COLO668 (cell line): ENCODE results near the gene EXOC3L1.
A peak's percentile ranks its signal among the peaks of the same experiment; 100 is the strongest.

ENCODE experiments used
- DNase-seq: peaks from one replicate; lab custom pipeline; 2025; ENCODE audit not compliant: unreplicated experiment; lab: John Stamatoyannopoulos, UW

The EXOC3L1 gene, protein sequence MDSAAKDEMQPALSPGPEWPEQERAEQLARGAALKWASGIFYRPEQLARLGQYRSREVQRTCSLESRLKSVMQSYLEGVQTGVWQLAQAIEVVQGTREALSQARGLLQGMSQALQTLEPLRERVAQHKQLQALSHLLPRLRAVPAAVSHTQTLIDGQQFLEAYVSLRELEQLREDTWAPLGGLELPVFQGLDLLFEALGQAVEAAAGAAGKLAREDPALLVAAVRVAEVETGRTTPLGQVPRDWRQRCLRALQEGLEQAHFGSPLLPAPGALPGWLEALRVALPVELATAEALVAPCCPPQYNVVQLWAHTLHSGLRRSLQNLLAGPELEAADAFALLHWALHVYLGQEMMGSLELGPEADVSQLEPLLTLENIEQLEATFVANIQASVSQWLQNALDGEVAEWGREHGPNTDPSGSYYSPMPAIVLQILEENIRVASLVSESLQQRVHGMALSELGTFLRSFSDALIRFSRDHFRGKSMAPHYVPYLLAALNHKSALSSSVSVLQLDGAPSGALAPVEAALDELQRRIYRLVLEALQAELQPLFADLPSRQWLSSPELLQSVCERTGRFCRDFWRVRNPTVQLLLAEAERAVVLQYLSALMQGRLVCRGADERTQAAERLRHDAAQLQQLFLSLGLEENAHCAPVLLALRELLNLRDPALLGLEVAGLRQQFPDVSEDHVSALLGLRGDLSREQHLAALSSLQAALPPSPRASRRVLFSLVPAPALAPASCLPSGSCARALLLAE

DNA sequence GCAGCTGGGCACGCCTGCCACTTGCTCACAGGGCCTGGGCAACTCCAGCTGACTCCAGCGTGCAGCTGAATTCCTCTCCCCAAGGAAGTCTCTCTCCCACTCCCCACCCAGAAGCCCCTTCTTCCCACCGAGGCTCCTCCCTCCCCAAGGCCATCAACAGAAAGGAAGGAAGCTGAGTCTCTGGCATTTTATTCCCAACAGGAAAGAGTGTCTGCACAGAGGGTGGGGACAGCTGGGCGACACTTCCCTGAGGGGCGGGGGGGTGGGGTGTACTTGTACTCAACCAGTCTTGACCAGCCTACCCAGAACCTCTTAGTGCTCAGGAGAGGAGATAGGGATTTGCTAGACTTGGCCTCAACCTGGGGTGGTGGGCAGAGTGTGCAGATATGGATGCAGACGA lies at the start of gene EXOC3L1:
Gene EXOC3L1, minus strand, starts transcription at position 96 of the 400 bp plus-strand sequence. CDS start 460 bp downstream, outside the sequence.
- DNase-seq = peak; percentile 42

DNA sequence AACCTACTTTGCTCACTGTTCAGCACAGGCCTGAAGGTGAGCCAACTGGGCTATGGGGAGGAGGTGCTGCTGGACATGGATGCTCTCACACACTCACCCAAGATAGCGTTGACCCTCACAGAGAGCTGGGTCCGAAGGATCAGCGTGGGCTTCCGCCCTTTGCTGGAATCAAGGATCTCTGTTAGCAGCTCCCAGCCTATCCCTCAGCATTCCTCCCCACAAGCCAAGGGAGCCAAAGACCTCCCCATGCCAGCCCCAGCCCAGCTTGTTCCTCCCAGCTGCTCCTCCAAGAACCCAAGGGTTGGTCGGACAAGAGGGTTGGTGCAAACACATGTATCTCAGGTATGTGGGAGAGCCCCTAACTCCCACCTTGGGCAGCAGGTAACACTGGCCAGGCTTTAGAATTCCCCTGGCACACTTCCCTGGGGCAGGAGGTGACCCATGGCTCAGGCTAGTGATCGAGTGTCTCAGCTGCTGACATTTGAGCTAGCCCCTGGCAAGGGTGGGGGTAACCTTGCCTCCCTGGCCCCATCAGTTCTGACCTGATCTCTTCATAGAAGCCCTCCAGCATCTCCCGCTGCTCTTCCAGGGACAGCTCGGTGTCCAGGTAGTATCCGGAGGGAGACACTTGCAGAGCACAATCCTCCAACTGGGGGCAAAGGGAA lies 49.0 kb upstream of the EXOC3L1 start:
- DNase-seq = no peak

DNA sequence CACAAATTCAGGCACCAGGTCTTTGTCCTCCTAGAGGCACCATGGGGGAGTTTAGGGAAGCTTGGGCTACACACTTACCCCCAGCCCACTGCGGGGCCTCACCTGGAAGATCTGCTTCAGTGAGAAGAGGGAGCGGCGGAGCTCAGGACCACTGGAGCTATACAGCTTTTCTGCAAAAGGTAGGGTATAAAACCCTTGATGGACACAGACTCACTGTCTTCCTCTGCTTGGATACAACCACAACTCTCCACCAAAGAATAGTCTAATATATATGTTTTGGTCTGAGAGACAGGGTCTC lies 48.3 kb upstream of the EXOC3L1 start:
- no peak for DNase-seq

DNA sequence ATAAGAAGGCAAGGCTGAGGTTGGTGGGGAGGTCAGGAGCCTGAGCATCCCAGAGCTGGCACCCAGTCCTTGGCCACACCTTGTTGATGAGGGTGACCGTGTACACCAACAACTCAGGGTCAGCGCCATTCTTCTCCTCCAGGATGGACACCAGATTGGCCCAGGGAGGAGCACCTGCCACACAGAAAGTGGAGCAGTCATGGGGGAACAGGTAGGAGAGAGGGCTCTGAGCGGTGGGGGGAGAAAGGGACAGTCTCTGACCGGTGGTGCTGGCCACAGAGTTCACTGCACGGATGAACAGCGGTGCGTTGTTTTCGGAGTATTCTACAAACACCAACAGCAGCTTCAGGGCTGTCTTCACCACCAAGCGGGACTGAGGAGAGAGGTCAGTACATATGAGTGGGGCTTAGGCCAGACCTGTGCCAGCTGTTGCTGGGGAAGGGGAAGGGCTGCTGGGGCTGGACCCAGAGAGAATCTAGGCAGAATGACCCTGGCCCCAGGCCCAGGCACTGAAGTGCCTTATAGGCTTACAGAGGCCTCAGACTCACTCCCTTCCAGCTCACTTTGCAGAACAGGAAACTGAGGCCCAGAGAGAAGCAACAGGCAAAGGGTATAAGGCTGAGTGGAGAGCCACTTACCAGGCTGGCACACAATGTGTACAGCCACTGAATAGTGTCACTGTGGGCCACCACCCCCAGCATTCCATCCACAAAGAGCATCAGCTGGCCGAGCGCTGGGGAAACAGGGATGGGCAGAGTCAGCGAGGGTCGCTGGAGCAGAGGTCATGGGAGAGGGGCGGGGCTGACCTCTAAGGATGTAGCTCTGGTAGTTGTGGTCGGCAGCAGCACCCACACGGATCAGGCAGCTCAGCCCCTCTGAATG lies 47.7 kb upstream of the EXOC3L1 start:
- DNase-seq = no peak

DNA sequence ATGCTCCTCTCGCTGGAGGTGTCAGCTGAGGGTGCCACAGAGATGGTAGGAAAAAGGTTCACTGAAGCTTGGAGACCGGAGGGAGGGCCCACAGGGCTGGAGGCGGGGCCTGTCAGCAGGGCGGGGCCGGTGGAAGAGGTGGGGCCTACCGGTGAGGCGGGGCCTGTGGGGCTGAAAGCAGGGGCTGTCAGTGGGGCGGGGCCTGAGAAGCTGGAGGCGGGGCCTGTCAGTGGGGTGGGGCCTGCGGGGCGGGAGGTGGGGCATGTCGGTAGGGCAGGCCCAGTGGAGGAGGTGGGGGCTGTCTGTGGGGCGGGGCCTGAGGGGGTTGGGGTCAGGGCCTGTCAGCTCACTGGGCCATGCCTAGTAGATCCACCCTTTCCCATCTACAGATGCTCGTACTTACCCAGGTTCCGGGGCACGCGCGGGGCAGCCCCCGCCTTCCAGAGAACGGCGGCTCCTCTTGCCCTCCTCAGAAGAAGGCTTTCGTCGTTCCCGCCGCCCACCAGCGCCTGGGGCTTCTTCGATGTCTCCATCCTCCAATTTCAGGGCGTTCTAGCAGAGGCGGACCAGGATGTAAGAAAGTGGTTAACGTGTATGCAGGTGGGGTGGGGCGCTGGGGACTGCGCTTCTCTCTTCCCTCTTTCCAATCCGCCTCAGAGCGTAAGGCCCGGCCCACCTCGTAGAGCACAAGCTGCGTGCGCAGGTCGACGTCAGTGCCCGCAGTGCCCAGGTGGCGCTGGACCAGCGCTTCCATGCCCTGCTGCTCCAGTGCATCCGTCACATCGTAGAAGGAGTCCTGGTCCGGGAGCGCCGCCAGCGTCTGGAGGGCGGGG lies 46.8 kb upstream of the EXOC3L1 start:
- peak; percentile 53 for DNase-seq

DNA sequence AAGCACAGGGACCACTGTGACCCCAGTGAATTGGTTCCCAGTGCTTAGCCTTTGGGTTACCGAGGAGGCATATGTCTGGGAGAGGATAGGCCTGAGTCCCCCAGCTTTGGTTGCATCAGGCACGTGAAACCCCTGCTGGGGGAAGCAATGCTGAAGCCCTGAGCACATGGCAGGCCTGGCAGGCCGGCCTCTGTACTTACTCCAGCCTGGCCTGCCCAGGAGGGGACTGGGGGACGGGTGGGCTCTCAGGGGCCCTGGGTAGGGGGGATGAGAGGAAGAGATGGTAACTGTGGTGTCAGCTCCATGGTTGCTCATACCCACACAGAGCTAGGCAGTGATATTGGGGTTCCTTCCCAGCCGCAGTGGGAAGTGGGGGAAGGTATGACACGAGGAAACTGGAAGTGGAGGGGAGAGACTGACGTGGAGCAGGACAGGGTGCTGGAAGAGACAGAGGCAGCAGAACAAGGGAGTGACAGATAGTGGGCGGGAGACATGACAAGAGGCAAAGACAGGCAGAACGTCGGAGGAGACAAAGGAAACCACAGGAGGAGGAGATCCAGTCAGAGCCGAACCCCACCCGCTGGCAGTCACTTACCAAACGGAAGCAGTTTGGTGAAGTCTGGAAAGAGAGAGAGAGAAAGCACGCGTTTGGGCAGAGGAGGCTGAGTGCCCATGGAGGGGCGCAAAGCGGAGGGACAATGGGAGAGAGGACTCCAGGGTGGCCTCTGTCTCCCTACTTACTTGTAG lies 46.1 kb upstream of the EXOC3L1 start:
- no peak for DNase-seq

DNA sequence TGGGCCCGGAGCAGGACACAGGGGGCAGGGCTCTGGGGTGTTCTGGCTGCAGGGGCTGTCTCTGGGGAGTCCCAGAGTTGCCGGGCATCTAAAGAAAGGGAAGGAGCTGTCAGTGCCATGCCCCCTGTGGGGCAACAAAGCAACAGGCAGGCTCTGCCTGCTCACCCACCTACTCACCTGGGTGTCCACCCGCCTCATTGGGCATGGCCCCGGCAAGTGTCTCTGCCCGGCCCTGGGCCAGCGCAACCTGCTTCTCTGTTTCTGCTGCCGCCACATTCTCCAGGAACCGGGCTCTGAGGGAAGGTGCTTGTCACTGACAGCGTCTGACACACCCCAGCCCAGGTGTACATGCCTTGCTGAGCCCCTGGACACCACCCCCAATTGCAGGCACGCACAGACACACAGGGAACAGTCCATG lies 44.3 kb upstream of the EXOC3L1 start:
- no peak for DNase-seq

DNA sequence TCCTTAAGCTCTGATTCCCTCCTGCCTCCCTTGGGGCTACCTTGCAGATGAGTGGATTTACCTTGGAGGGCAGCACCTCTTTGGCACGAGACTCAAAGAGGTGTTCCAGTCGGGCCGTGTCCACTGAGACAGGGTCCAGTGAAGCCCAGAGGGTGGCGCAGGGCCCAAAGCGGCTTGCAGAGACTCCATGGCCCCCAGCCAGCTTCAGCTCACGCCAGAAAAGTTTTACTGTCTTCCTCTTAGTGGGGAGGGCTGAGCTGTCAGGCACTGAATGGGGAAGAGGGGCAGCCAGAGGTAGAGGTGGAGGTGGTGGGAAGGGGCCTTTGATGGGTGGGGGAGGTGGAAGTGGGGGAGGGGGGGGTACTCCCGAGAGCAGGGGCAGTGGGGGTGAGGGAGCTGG lies 43.7 kb upstream of the EXOC3L1 start:
- no peak for DNase-seq

DNA sequence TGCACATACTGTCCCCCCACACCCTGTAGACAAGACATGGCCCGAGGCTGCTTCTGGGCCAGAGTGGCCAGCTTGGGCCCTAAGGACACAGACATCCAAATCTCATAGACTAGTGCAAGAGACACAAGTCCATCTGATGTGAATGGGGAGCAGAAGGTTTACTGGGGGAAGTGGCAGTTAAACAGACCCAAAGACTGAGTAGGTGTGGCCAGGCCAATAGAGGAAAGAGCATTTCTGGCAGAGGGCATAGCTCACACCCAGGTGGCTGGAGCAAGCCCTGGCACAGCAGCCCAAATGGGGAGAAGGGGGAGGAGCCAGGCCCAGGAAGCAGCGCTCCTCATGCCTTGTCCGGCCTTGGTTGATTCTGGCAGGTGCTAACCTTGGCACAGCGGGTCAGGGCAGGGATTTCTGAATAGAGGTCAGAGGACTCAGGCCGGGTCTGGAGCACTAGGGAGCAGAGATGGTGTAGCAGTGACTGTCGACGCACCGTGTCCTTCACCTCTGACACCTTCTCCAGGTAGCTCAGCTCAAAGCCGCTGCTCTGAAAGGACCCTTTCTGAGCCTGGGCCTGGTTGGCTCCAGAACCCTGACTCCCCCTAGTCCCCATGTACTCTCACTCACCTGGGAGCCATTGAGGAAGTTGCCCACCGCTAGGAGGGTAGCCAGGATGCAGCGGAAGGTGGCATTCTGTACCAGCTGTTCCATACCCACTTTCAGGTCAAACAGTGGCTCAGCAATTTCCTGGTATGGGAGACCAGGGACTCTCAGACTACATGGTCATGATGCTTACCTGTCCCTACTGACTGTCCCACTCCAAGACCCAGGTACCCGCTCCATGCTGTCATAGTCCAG lies 41.1 kb upstream of the EXOC3L1 start:
- no peak for DNase-seq

DNA sequence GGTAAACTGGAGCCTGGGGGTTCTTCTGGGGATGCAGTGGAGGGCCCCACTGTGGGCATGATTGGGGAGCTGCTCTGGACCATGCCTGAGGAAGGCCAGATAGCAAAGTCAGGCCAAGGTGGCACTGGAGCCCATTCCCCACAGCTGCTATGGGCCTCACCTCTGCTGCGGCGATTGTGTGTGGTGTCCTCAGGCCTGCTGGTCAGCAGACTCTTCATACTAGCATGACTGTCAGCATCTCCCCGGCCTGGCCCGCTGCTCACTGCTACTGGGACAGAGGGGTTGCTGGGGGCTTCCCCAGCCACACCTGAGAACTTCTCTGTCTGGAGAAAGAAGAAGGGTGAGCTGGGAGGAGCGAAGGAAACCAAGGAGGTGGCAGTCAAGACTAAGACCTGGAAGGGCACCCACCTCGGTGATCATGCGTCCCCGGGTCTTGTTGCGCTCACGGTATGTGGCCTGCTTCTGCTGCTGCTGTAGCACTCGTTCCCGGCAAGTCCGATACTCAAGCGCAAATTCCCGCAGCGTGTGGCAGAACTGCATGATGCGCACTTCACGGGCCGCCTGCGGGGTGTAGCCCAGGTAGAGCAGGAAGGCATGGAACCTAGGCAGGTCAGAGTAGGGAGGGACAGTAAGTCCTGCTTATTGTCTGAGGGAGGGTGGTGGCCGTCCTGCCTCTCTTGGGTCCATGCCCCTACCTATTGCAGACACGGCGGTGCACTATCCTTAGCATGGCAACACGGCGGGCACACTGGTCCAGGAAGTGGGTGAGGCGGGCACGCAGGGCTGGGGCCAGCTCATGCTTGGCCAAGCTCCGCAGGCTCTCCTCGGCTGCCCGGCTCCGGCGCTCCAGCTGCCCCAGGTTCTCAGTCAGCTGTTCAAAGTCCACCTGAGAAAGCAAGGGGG lies 40.2 kb upstream of the EXOC3L1 start:
- DNase-seq = no peak

DNA sequence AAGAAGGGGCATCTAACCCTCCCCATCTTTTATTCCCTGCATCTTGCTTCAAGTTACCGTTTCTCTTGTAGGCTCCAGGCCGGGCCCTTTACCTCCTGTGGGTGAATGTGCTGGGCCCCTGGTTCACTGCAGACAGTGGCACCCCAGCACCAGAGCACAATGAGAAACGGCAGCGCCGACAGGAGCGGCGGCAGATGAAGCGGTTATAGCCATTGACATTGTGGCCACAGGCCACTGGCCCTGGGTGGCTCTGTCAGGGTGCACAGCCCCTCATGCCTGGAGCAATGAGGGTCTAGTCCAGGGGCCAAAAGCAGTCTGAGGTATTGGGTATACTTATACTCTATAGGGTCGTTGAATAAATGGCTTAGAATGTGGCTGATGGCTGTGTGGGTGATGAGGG lies 39.0 kb upstream of the EXOC3L1 start:
- no peak for DNase-seq

DNA sequence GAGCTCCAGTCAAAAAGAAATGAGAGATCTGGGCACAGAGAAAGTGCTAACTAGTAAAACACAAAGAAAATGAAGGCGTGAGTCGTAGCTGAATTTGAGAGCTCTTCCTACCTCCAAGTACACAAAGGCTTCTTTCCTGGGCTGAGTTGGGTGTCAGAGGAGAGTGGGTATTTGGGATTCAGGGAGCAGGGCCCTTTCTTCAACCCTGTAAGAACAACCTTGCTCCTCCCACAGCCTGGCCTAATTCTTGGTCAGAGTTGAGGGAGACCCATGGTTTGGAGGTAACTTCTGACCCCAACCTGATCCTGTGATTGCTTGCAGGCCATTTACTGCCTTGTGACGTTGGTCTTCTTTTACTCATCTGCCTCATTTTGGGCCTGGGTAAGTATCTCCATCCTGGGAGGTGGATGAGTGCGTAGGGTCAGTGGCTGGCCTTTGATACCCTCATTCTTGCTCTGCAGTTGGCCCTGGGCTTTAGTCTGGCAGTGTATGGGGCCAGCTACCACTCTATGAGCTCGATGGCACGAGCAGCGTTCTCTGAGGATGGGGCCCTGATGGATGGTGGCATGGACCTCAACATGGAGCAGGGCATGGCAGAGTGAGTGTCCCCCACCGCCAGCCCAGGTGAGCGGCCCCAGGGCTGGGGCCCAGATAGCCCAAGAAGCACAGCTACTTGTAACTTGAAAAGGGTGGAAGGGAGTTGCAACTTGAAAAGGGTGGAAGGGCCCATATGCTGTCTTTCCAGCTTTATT lies 38.3 kb upstream of the EXOC3L1 start:
- DNase-seq = no peak

DNA sequence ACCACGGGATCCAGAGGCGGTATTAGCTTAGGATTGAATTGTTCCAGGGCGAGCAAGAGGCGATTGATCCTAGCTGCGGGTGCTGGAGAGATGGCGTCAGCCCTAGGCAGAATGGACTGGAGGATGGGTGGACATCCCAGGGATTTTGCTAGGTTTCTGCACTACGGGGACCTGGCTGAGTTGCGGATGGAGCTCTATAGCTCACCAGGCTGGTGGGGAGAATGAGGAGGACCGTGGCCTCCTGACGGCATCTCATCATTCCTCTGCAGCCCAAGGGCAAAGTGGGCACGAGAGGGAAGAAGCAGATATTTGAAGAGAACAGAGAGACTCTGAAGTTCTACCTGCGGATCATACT lies 37.6 kb upstream of the EXOC3L1 start:
- no peak for DNase-seq

DNA sequence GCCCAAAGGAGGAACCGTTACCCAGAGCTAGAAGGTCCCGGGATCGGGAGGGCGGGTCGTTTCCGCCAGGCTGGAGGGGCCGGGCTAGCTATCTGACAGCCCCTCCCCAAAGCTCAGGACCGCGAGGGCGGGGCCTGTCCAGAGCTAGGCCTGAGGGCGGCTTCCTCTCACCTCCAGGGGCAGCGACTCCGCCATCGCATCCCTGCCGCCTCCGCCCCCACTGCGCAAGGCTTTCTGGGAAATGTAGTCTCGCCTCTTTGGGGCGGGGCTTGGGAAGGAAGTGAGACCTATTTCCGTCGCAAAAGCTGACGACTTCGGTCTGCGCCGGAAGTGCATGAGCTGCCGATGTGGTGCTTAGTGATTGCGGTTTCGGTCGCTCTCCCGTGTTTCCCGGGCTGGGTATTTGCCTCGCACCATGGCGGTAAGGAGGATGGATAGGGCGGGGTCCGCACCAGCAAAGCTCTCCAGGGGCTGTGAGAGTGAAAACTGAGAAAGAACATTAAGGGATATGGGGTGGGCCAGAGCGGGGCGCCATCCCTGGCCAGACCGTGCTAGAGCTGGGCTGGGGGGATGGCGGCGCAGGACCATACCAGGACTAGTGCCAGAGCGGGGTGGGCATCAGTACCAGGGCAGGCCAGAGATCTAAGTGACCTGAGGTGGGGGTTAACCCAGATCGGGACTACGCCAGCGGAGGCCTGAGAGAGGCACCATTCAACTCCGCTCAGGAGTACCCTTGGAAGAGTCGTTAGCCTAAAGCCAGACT lies 37.0 kb upstream of the EXOC3L1 start, which contains the start of gene TMEM208:
Gene TMEM208, plus strand, starts transcription at position 327 of the 763 bp plus-strand sequence. Its CDS starts 89 bp downstream, at position 416.
- DNase-seq = peak; percentile 98

DNA sequence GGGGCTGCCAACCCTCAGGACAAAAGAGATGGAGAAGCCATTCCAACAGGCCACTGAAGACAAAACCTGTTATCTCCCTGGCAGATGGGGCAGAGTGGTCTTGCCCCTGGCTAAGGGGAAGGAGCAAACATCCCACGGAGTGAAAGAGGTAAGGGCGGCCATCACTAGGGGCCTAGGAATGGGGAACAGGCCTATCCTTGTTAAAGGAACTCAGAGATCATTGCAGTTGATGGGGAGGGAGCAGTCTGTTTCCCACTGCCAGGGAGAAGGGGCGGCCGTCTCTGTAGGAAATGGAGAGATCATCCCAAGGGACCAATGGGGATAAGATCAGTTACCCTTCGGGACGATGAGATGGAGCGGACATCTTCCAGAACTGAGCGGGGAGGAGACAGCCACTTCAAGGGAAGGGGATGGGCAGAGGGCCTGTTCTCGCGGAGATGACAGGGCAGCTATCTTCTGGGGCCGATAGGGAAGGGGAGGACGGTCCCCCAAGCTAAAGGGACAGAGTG lies 36.4 kb upstream of the EXOC3L1 start:
- no peak for DNase-seq

DNA sequence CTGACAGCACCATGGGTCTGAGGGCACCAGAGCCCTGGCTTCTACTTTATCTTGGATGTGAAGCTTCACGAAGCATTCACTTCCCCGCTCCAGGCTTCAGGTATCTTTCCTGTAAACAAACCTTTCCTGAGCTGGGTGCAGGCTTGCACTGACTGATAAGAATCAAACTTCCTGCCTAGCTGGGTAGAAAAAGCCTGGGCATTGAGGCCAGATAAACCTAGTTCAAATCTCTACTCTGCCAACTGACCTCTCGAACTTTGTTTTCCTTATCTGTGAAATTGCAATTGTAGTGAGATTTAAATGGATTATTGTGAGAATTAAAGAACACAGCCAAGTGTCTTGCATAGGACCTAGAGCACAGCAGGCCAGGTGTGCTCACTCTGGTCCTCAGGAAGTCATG lies 34.1 kb upstream of the EXOC3L1 start:
- DNase-seq = no peak
